ENCODE data around the gene PNPLA3.

GRCh38 chr22:43879901-43880540 lies 43.6 kb upstream of the PNPLA3 start:
- no peak for TF ChIP-seq CTCF (optimal IDR thresholded peaks at IDR 0.05 in 1 of 3, IDR thresholded peaks at IDR 0.05 in 1 of 3, conservative IDR thresholded peaks at IDR 0.05 in 1 of 3; ENCODE audit: extremely low read depth in 1 of 3, insufficient read depth in 2 of 3, low read length in 3 of 3)
- no peak for TF ChIP-seq EZH2 (IDR thresholded peaks at IDR 0.05; ENCODE audit: low read length)

Measured in keratinocyte (primary cell).